Heart left ventricle (tissue), 13 donors: ENCODE measurements around the gene MAML3.
A peak's percentile ranks its signal among the peaks of the same experiment; 100 is the strongest.

Experiments used
- CTCF ChIP-seq, 12 donors: fragments of 200-600 bp; sonication (generic) in 4 of 12; IDR thresholded peaks; one replicate each; pipeline versions ENCODE4 v1.5.0 to v1.8.0; 2018 to 2022; ENCODE audit warnings: antibody characterized with exemption in 12 of 12, mild to moderate bottlenecking in 5 of 12
- POLR2A ChIP-seq, 2 donors: fragments of 450-650 bp; IDR thresholded peaks; one replicate each; pipeline ENCODE4 v1.6.1; 2017; ENCODE audit warnings: antibody characterized with exemption in 2 of 2, mild to moderate bottlenecking in 2 of 2, moderate library complexity in 2 of 2
- donor health status: ischemic (EF 13 %, LVEDD 7.1; RV severe dilation, severe dysfunction).
- donor health status: DM: no; HTN: yes; CAD: no.
- donor health status: DM: no; HTN: no; CAD: no.
- donor health status: ischemic (EF 25% LVEDD 6.9; RV normal size, moderate dysfunction).
- donor health status: ischemic (EF 25% LVEDD 5.7; RV mildly dilated, moderate dysfunction).
- donor health status: ischemic (EF 35%, LVEDD 5.7; RV mildly dilated, moderate dysfunction).
- donor health status: nonischemic (EF 11% LVEDD 7.7; RV severe dilation, severe dysfunction).
- donor health status: DM: yes; HTN: yes; CAD: no.
- donor health status: PGD.
- donor health status: ischemic (EF 29% LVEDD 5.4; RV normal size, mild dysfunction).
- donor health status: nonischemic (EF 23%, LVEDD 6.1; RV moderate dilation, normal function).

DNA sequence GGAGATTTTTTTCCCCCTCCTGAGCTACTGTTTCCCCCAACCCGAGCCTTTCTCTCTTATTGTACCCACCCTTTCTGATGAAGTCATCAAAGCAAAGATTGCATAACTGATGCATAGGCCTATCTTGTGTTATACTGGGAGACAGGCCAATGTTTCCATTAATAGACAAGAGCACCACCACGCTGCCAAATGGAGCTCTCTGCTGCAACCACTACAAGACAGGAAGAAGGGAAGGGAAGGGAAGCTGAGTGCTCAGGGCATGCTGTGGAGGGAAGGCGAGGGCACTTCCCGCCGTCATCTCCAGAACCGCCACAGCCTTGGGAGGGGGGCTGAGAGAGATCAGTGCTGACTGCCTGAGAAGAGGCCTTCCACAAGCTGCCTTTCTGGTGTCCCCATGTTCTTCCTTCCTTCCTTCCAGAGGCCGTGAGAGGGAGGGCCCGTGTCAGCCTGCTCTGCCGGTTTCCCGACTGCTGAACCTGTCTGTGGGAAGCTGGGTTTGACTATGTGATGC lies 413.4 kb downstream of the MAML3 start:
- TF ChIP-seq CTCF (IDR thresholded peaks at IDR 0.05) = peak in 6 of 12 donors; percentile 12 to 56 (median 23)
- TF ChIP-seq POLR2A (IDR thresholded peaks at IDR 0.05) = peak in 1 of 2 donors; percentile 15
